HTERT RPE-1 (cell line): ENCODE measurements around the gene MEGF9.
"Not testable (repeated sequence)": the region's sequence is repeated elsewhere in the genome, so short reads cannot be mapped to it uniquely, and the experiment has no call there.

Source experiments
- in situ Hi-C: fragments of 300-500 bp; cut with MboI; formaldehyde crosslinking; loops from 4 replicates; pipeline ENCODE4 v1.14.3; 2020; ENCODE audit warnings: low sequenced_read_pairs

Gene MEGF9

DNA sequence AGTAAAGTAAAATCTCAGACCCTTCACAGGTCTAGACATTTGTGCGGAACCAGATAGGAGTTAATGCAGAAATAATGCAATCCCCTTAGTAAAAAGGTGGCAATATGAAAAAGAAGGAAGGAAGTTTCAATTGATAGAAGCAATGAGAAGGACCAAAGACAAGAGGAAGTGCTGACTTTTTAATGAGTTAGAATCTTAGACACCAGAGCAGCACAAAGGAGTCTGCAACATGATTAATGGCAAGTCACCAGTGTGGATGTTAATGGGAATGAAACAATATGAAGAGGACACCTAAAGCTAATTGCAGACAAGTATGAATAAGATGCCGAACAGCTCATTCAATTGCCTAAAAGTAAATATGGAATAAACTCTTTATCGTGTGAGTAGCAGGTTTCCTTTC lies 50.9 kb downstream of the MEGF9 start:
- in situ Hi-C loops: no loop called here

DNA sequence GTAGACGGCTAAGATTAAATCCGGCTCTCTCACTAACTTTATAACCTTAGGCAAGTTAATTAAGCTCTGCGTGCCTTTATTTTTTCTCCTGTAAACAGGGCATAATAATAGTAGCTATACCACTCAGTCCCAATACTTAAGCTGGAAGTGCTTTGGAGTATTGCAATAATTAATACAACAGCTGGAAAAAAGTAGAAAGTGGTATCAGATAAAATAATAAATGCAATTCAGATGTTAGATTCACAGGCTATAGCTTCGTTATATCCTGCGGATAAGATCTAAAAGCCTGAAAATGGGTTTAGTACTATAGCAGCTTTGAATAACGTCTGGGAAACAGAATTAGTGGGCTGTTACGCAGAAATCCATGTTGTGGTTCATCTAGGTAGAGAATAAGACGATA lies 51.8 kb downstream of the MEGF9 start:
- in situ Hi-C loops: no loop called here

DNA sequence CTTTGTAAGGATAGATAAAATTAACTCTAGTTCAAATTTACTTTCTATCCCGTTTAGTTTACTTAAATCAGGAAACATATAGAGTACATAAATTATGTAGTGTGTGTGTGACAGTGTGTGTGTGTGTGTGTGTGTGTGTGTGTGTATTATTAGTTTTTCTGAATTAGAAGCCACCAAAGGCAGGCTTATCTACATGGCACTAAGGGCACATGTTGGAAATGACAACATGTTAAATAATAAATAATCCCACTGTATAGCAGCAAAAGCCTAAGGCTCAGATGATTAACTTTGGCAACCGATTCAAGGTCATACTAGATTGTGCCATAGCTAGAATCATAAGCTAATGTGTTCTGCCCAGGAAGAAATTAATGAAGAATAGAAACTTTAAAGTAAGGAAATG lies 54.6 kb downstream of the MEGF9 start:
- in situ Hi-C loops: no loop called here

DNA sequence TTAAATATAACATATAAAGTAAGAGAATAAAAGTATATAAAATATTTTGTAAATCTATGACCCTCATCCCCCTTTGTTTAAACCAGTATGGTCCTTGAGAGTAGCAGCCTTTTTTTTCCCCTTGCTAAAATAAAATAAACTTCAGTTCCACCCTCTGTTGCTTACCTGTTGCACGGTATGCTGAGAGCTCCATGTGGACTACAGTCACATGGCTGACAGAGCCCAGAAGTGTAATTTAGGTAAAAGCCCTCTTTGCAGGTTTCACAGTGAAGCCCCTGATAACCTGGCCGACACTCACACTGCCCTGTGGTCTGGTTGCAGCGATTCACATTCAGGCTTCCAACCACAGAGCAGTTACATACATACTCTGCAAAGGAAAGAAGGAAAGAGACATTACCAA lies 55.1 kb downstream of the MEGF9 start:
- in situ Hi-C loops: no loop called here

DNA sequence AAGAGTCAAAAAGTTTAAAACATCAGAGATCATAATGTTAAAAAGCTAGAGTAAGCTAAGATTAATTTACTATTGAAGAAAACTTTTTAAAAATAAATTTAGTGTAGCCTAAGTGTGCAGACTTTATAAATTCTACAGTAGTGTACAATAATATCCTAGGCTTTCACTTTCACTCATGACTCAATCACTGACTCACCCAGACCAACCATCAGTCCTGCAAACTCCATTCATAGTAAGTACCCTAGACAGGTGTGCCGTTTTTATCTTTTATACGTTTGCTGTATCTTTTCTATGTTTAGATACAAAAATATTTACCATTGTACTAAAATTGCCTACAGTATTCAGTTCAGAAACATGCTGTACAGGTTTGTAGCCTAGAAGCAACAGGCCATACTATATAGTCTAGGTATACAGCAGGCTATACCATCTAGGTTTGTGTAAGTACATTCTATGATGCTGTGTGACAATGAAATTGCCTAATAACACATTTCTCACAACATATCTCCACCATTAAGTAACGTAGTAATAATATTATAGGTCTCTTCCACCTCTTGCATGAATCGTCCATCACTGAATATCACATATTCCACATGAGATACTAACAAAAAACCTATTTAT lies 59.2 kb downstream of the MEGF9 start:
- in situ Hi-C loops: no loop called here

DNA sequence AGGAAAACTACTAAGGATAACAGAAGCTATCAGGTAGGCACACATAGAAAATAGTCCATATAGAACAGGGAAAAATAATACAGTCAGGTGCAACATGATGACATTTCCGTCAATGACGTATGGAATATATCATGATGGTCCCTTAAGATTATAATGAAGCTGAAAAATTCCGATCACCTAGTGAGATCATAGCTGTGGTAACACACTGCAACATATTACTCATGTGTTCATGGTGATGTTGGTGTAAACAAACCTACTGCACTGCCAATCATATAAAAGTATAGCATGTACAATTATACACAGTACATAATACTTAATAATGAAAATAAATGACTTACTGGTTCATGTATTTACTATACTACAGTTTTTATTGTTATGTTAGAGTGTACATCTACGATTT lies 60.0 kb downstream of the MEGF9 start:
- in situ Hi-C loops: no loop called here

DNA sequence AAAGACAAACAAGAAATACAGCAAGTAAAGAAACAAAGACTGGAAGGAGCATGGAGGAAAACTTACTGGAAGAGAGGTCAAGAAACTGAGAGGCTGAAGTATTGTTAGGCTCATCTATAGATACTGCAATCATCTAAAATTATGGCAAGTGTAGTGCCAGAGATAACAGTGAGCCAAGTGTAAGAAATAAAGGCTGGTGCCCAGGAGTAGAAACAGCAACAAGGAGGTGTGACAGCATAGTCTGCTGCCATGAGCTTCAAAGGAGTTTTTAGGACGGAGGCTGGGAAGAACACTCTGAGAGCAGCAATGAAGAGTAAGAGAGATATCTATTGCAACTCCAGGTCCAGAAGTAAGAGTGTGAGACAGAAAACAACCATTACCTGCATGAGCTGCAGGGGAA lies 60.5 kb downstream of the MEGF9 start:
- in situ Hi-C loops: no loop called here

DNA sequence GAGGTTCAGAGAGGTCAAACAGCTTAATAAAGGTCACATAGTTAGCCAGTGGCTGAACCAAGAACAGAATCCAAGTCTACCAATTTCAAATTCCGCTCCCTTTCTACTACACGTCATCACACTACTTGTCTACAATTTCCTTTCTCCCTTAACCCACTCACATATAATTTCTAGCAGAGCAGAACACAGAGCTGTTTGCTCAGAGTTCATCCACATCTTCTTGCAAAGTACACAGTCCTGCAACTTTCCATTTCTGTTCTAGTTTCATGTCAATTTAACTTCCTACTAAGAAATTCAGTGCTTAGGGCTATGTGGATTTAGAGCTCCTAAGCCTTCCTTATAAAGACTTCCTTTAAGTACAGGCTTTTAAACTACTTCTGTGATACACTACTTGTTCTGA lies 61.3 kb downstream of the MEGF9 start:
- in situ Hi-C loops: no loop called here

DNA sequence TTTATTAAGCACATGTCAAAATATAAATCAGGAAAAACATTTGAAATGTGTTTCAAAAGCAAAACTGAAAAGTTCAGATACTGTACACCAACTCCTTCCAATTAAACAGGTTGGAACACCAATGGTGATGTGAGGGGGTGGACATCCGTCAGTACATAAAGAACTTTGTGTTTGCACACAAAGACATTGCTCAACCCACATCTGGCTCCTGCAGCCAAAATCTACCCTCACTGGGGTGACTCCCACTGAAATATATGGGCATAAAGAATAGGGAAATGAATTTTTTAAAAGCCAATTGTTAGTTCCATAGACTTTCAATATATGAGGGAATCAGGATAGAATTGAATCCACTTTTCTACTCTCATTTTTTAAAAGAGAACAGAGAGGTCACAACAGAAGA lies 63.9 kb downstream of the MEGF9 start:
- in situ Hi-C loops: no loop called here

DNA sequence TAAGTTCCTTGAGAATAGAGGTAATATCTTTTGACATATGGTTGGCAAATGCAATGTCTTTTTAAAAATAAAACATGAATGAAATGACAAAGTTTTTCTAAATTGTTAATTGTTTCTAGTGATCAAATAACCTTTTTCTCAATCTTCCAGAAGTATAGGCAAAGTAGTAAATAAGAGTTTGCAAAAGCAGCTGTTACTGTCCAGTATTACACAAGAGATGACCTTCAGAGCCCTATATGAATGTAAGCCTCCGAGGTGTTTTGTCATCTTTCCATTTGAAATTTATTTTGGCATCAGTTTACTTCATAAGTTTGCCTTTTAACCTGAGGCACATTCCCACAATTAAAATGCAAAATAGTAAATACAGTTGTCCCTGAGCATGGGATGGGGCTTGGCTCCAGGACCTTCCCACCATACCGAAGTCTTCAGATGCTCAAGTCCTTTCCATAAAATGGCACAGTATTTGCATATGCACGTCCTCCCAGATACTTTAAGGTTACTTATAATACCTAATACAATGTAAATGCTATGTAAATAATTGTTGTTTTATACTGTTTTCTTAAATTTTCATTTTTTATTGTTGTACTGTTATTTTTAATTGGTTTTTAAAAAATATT lies 65.6 kb downstream of the MEGF9 start:
- in situ Hi-C loops: no loop called here

DNA sequence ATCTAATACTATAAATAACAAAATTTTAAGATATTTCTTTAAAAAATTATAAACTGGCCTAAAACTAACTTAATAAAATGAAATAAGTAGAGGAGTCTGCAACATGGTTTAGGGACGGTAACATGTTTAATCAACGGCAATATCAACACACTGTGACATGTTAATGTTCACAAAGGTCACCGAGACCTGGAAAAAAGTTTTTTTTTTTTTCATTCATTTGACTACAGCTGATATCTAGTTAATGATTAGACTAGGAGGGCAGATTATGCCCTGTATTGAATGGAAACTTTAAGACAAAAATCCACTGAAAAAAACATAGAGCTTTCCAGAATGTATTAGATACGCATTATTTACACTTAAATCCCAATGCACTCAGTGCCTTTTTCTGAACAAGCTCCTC lies 67.3 kb downstream of the MEGF9 start:
- in situ Hi-C loops: no loop called here

DNA sequence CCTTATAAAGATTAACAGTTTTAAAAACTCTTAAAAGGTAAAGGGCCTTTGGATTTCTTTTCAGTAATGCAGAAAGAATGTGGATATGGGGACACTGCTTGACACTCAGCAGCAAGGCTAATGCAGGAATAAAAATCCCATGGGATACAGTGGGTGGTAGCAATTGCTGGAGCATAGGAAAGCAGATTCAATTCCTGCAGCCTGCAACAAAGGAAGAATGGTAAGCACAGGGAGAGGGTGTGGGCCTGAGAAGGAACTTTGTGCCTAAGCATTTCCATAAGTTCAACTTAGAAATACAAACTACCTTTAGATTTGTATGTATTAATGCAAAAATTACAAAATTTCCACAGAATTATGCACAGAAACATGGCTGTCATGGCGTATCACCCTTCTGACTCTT lies 68.5 kb downstream of the MEGF9 start:
- in situ Hi-C loops: no loop called here

DNA sequence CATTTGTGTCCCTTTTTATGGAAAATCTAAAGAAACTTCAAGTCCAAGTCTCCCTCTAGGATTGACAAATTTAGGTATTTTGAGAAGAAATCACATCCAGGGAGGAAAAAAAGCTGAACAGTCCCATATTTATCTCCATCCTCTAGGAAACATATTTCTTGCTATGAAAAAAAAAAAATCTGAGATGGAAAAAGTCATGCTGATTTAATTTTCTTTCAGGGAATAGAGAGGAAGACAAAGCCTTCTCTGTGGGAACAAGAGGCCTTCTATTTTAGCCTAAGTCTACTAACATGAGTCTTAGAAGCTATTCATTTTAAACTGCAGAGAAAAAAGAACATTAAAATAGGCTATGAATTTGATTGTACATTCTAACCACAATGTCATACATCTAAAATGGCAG lies 71.2 kb downstream of the MEGF9 start:
- in situ Hi-C loops: no loop called here

DNA sequence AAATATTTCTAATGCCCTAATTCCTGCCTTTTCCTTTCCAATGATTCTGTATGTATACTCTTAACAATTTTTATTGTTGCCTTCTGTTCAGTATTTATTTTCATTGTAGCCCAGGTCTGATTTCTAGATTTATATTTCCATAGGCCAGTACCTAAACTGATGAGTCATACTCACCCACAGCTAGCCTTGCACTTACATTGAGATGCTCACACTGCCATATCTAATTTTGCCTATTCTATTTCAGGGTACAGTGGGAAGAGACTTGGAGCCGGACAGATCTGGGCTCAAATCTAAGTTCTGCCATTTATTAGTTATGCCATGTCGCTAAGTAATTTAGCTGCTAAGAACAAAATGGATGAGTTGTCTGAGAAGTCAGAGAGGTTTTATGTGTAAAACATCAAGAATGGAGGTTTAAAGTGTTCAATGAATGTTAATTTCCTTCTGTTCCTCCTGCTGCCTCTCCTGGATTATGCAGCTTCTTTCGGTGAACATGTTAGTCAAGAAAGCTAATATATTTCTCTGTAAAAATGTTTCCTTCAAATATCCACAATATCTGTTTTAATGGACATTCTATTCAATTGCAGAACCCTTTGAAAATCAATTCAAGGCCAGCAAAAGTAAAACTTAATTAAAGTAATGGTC lies 72.0 kb downstream of the MEGF9 start:
- in situ Hi-C loops: no loop called here

DNA sequence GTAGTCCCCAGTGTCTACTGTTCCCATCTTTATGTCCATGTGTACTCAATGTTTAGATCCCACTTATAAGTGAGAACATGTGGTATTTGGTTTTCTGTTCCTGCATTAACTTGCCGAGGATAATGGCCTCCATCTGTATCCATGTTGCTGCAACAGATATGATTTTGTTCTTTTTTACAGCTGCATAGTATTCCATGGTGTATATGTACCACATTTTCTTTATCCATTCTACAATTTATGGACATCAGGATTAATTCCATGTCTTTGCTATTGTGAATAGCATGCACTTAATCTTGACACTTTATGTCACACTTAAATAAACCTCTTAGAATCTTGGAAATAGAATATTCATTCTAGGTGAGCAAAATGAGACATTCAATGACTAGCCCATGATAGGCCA lies 73.4 kb downstream of the MEGF9 start:
- in situ Hi-C loops: not testable (repeated sequence)

DNA sequence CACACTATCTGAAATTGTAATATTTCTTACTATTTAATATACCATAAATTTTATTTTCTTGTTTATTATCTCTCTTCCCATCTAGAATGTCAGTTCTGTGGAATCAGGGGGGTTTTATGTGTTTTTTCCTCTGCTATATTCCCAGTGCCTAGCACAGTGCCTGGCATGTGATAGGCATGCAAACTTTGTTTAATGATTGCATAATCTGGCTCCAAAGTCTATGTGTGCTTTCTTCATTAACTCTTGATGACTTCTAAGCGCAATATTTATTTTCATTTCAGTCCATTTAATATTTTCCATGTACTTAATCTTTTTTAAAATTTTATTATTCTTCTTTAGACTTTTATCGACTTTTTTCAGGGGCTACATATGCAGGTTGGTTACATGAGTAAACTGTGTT lies 73.9 kb downstream of the MEGF9 start:
- in situ Hi-C loops: no loop called here

DNA sequence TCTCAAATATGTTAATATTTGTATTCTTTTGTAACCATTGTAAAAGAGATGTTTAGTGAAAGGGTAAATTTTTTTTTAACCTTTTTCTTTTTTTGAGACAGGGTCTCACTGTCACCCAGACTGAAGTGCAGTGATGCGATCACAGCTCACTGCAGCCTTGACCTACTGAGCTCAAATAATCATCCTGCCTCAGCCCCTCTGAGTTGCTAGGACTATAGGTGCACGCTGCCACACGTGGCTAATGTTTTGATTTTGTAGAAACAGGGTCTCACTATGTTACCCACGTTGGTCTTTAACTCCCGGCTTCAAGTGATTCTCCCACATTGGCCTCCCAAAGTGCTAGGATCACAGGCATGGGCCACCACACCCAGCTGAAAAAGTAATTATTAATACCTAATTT lies 76.4 kb downstream of the MEGF9 start:
- in situ Hi-C loops: no loop called here

DNA sequence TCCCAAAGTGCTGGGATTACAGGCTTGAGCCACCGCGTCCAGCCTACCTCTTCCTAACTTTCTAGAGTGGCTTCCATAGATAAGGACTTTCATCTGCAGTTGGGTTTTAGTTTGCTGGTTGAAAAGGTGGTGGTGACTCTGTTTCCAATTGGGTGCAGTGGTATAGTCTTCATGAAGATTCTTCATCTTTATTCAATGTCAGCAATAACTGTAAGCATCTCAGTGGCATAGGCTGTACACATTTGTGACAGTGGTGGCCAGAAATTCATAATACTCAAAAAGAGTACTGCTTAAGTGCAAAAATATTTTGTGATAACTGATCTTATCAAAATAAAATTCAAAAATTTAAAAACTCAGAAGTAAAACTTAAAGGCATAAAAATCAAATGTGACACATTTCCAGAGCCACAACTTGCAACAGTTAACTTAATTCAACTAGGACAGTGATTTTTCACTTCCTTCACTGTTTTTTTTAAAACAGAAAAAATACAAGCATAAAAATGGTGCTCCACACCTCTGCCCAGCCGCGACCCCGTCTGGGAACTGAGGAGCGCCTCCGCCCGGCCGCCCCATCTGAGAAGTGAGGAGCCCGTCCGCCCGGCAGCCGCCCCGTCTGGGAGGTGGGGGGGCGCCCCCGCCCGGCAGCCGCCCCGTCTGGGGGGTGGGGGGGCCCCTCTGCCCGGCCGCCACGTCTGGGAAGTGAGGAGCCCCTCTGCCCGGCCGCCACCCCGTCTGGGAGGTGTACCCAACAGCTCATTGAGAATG lies 77.9 kb downstream of the MEGF9 start:
- in situ Hi-C loops: no loop called here

DNA sequence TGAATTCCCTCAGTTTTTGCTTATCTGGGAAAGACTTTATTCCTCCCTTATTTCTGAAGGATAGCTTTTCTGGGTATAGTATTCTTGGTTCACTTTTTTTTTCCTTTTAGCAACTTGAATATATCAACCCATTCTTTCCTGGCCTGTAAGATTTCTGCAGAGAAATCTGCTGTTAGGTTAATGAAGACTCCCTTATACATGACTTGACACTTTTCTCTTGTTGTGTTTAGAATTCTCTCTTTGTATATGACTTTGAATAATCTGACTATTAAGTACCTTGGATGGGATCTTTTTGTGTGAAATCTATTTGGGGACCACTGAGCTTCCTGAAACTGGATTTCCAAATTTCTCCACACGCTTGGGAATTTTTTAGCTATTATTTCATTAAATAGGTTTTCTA lies 79.3 kb downstream of the MEGF9 start:
- in situ Hi-C loops: no loop called here

DNA sequence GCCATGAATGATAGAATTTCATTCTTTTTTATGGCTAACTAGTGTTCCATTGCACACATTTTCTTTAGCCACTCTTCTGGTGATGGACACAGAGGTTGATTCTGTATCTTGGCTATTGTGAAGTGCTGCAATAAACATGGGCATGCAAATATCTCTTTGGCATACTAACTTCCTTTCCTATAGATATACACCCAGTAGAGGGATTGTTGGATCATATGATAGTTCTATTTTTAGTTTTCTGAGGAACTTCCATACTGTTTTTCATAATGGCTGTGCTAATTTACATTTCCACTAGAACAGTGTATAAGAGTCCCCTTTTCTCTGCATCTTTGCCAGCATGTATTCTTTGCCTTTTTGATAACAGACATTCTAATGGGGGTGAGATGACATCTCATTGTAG lies 83.9 kb downstream of the MEGF9 start:
- in situ Hi-C loops: no loop called here

DNA sequence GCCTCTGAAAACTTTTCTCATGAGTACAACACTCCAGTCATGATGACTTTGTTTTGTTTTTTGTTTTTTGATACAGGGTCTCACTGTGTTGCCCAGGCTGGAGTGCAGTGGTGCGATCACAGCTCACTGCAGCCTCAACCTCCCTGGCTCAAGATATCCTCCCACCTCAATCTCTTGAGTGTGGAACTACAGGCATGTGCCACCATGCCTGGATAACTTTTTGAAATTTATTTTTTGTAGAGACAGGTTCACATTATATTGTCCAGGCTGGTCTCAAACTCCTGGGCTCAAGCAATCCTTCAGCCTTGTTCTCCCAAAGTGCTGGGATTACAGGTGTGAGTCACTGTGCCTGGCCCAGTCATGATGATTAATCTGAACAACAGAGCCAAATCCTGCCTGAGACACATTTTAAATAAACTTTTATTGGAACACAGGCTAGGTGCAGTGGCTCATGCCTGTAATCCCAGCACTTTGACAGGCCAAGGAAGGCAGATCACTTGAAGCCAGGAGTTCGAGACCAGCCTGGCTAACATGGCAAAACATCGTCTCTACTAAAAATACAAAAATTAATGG lies 85.3 kb downstream of the MEGF9 start:
- in situ Hi-C loops: not testable (repeated sequence)
